ENCODE measurements around the gene CENPK.

CENPK gene

DNA sequence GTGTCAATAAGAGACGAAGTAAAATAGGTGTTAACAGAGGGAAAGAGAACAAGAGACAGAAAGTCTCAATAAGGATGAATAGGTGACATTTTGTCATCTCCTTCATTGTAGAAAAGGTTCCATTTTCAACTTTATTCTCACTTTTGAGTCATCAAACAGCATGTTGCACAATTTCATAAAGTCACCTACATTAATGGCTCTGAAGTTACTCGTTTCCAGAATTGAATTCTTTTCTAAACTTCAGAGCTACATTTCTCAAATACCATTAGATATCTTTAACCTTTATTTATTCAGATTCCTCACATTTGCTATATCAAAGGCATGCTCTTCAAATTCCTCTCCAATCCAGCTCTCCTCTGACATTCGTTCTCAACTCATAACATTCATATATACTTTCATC lies 94.3 kb downstream of the CENPK start:
- Histone ChIP-seq H2AFZ (ENCODE audit: low read depth, low read length, severe bottlenecking) (no peak overlapping the region), H3K9ac (ENCODE audit: low read length) (no peak overlapping the region), H3K4me3 (ENCODE audit: insufficient read depth, low read length, poor library complexity, severe bottlenecking) (no peak overlapping the region)

More for the DNA sequence above, 94.3 kb downstream of the CENPK start:
- Histone ChIP-seq H3K9me2 (replicated peaks; ENCODE audit: insufficient read depth, low read length) (no peaks in the 10 kb centered on the region), H3K4me2 (ENCODE audit: low read depth, low read length, poor library complexity, severe bottlenecking) (no peak overlapping the region), H3K27ac (ENCODE audit: low read depth, low read length) (no peak overlapping the region), H3K27me3 (ENCODE audit: low read length) (no peaks in the 10 kb centered on the region), H4K20me1 (ENCODE audit: low read depth, low read length) (no peaks in the 10 kb centered on the region), H3K79me2 (ENCODE audit: insufficient read depth, low read length) (no peaks in the 10 kb centered on the region), H3K9me3 (ENCODE audit: insufficient read depth, low read length) (no peaks in the 10 kb centered on the region), H3F3A (ENCODE audit: insufficient read depth) (no peaks in the 10 kb centered on the region), H3K36me3 (ENCODE audit: low read length) (no peaks in the 10 kb centered on the region)
- TF ChIP-seq, protein P1, sequence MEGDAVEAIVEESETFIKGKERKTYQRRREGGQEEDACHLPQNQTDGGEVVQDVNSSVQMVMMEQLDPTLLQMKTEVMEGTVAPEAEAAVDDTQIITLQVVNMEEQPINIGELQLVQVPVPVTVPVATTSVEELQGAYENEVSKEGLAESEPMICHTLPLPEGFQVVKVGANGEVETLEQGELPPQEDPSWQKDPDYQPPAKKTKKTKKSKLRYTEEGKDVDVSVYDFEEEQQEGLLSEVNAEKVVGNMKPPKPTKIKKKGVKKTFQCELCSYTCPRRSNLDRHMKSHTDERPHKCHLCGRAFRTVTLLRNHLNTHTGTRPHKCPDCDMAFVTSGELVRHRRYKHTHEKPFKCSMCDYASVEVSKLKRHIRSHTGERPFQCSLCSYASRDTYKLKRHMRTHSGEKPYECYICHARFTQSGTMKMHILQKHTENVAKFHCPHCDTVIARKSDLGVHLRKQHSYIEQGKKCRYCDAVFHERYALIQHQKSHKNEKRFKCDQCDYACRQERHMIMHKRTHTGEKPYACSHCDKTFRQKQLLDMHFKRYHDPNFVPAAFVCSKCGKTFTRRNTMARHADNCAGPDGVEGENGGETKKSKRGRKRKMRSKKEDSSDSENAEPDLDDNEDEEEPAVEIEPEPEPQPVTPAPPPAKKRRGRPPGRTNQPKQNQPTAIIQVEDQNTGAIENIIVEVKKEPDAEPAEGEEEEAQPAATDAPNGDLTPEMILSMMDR (IDR thresholded peaks at IDR 0.05; ENCODE audit: insufficient read depth, low read length, poor library complexity, severe bottlenecking), result no peak
- no peak for TF ChIP-seq EZH2phosphoT487 (conservative IDR thresholded peaks at IDR 0.05; ENCODE audit: low read length)

All from SU-DHL-6 (cell line).